ENCODE measurements around the gene ABI3BP. TPM values are rescaled to one million over a fixed set of nuclear protein-coding genes. Genes with fewer than 3 reads are reported as not detected.

ABI3BP gene
- total RNA-seq, 1 donor from 2014 or later: 207 TPM

DNA sequence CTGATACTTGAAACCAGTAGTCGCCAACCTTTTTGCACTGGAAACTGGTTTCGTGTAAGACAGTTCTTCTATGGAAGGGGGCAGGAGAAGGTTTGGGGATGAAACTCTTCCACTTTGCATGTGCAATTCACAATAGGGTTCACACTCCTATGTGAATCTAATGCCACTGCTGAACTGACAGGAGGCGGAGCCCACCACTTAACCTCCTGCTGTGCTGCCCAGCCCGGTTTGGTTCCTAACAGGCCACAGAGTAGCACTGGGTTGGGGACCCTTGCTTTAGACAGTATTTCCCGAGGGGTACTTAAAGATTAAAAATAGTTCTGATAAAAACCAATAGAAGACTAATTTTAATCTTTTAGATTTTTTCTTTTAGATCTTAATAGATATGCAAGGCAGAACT lies 272.8 kb downstream of the ABI3BP start:
- Histone ChIP-seq H3K36me3 (peaks cover 56% of the 10 kb centered on the region), H3K4me3 (no peak overlapping the region), H3K9me3 (no peaks in the 10 kb centered on the region), H3K4me1 (no peaks in the 10 kb centered on the region), H3K27me3 (no peaks in the 10 kb centered on the region), H3K27ac (no peak overlapping the region)
- no peak for DNase-seq
- TF ChIP-seq, protein P1, sequence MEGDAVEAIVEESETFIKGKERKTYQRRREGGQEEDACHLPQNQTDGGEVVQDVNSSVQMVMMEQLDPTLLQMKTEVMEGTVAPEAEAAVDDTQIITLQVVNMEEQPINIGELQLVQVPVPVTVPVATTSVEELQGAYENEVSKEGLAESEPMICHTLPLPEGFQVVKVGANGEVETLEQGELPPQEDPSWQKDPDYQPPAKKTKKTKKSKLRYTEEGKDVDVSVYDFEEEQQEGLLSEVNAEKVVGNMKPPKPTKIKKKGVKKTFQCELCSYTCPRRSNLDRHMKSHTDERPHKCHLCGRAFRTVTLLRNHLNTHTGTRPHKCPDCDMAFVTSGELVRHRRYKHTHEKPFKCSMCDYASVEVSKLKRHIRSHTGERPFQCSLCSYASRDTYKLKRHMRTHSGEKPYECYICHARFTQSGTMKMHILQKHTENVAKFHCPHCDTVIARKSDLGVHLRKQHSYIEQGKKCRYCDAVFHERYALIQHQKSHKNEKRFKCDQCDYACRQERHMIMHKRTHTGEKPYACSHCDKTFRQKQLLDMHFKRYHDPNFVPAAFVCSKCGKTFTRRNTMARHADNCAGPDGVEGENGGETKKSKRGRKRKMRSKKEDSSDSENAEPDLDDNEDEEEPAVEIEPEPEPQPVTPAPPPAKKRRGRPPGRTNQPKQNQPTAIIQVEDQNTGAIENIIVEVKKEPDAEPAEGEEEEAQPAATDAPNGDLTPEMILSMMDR (IDR thresholded peaks at IDR 0.05): no peak
- ATAC-seq: no peak
- intact Hi-C loops (cut with DNase I): no loop called here

DNA sequence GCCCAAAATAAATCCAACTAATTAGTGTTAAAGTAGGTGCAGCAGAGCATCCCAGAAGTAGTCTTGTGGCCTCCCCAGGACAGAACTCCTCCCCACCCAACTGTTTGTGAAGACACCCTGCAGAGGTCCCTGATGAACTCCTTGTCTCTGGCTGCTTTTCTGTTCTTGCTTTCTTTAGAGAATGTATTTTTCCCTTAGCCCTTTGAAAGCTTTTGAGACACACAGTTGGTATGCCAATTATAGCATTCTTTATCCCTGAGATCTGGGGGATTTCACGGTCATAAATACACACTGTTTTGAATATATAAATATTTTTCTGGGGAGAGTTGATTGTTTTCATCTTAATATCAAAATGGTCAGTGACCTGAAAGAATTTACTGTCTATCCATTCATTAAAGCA lies 274.1 kb downstream of the ABI3BP start:
- TF ChIP-seq, protein P1 (IDR thresholded peaks at IDR 0.05): no peak
- no peaks in the 10 kb centered on the region for H3K9me3 ChIP-seq
- no peaks in the 10 kb centered on the region for H3K4me1 ChIP-seq
- H3K27ac ChIP-seq: no peak overlapping the region
- DNase-seq (no peak), ATAC-seq (no peak)
- H3K27me3 ChIP-seq: no peaks in the 10 kb centered on the region
- peaks cover 60% of the 10 kb centered on the region for H3K36me3 ChIP-seq
- intact Hi-C loops (cut with DNase I): no loop called here
- H3K4me3 ChIP-seq: no peak overlapping the region

DNA sequence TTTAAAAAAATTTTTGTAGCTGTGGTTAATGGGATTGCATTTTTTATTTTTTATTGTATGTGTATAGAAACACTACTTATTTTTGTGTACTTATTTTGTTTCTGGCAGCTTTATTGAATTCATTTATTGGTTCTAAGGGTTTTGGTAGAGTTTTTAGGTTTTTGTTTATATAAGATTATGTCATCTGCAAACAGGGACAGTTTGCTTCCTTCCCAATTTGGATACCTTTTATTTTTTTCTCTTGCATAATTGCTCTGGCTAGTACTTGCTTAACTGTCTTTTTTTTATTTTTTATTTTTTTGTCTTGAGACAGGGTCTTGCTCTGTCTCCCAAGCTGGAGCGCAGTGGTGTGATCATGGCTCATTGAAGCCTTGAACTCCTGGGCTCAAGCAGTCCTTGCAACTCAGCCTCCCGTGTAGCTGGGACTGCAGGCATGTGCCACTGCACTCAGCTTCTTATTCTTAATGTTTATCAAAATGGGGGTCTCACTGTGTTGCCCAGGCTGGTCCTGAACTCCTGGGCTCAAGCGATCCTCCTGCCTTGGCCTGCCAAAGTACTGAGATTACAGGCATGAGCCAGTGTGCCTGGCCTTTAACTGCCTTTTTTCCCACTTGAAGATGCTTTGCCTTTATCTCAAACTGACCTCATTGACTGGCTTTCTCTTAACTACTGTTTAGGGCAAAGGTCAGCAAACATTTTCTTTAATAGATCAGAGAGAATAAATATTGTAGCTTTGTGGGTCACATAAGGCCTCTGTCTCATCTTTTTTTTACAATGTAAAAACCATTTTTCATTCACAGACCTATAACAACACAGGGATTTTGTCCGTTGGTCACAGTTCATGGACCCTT lies 275.4 kb downstream of the ABI3BP start:
- TF ChIP-seq, protein P1 (IDR thresholded peaks at IDR 0.05): no peak
- H3K4me3 ChIP-seq: no peak overlapping the region
- peaks cover 60% of the 10 kb centered on the region for H3K36me3 ChIP-seq
- no peak overlapping the region for H3K27ac ChIP-seq
- no peaks in the 10 kb centered on the region for H3K9me3 ChIP-seq
- H3K27me3 ChIP-seq: no peaks in the 10 kb centered on the region
- intact Hi-C loops (cut with DNase I): no loop called here
- no peak for DNase-seq
- ATAC-seq: no peak
- H3K4me1 ChIP-seq: no peaks in the 10 kb centered on the region

DNA sequence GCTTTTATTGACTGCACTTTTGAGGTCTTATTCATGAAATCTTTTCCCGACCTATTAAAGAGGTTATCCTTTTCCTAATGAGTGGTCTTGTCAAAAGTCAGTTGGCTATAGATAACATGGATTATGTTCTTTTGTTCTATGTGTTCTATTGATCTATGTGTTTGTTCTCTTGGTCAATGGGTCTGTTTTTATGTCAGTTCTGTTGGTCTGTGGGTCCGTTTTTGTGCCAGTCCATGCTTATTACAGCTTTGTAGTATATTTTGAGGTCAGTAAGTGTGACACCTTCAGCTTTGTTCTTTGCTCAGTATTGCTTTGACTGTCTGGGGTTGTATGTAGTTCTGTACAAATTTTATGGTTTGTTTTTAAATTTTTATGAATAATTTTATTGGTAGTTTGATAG lies 276.2 kb downstream of the ABI3BP start:
- Histone ChIP-seq H3K9me3 (no peaks in the 10 kb centered on the region), H3K27me3 (no peaks in the 10 kb centered on the region), H3K4me3 (no peak overlapping the region), H3K36me3 (peaks cover 52% of the 10 kb centered on the region), H3K4me1 (peaks cover 4% of the 10 kb centered on the region), H3K27ac (no peak overlapping the region)
- no peak for DNase-seq
- intact Hi-C loops (cut with DNase I): no loop called here
- TF ChIP-seq, protein P1 (IDR thresholded peaks at IDR 0.05): no peak
- no peak for ATAC-seq

DNA sequence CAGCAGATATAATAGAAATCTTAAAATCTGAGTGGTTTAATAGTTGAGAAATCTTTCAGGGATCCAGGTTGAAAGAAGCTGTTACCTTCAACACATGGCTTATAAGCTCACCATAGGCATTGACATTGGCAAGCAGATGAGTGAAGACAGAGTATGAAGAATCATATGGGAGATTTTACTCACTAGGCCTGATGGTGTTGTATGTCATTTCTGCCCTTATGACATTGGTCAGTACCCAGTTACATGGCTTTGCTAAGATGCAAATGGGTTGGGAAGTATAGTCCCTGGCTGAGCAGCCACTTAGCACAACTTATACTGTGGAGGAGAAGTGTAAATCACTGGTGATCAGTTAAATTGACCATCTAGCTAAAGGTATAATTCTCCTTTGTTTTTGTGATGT lies 278.0 kb downstream of the ABI3BP start:
- H3K9me3 ChIP-seq: no peaks in the 10 kb centered on the region
- no peak for ATAC-seq
- H3K4me3 ChIP-seq: no peak overlapping the region
- intact Hi-C loops (cut with DNase I): no loop called here
- TF ChIP-seq, protein P1 (IDR thresholded peaks at IDR 0.05): no peak
- no peak overlapping the region for H3K27ac ChIP-seq
- DNase-seq: no peak
- peaks cover 21% of the 10 kb centered on the region for H3K4me1 ChIP-seq
- H3K36me3 ChIP-seq: peaks cover 34% of the 10 kb centered on the region
- H3K27me3 ChIP-seq: no peaks in the 10 kb centered on the region

All from upper lobe of right lung (tissue), 1 donor.